GM23338 (cell line): Measurements from ENCODE around the gene DTNB.

Experiments used
- CREB1 ChIP-seq: fragments of 250-450 bp; sonication (Bioruptor Pico); IDR thresholded peaks from 2 replicates; pipeline ENCODE4 v1.5.0; 2020; ENCODE audit warnings: low read depth, mild to moderate bottlenecking, moderate library complexity
- CTCF ChIP-seq, 2 experiments: fragments of 200-600 bp in 1 of 2; sonication (generic) in 1 of 2; conservative IDR thresholded peaks; 2 replicates each; pipeline versions ENCODE4 v1.5.1 to v1.6.1; 2016 to 2017; ENCODE audit warnings: antibody characterized with exemption in 2 of 2, low read depth in 2 of 2, mild to moderate bottlenecking in 2 of 2, moderate library complexity in 1 of 2
- ETS1 ChIP-seq: IDR thresholded peaks from 2 replicates; pipeline ENCODE4 v1.6.1; 2016; ENCODE audit warnings: antibody characterized with exemption
- EZH2 ChIP-seq: fragments of 200-600 bp; sonication (generic); IDR thresholded peaks from one replicate; pipeline ENCODE4 v1.8.0; 2017; ENCODE audit warnings: antibody characterized with exemption, mild to moderate bottlenecking, low read depth; ENCODE audit not compliant: unreplicated experiment
- EZH2phosphoT487 ChIP-seq: fragments of 200-600 bp; sonication (generic); IDR thresholded peaks from one replicate; pipeline ENCODE4 v1.8.1; 2018; ENCODE audit warnings: antibody characterized with exemption; ENCODE audit not compliant: unreplicated experiment
- JUNB ChIP-seq: IDR thresholded peaks from one replicate; pipeline ENCODE4 v1.6.1; 2016; ENCODE audit warnings: antibody characterized with exemption; ENCODE audit not compliant: unreplicated experiment
- NANOG ChIP-seq: IDR thresholded peaks from 2 replicates; pipeline ENCODE4 v1.6.1; 2016; ENCODE audit warnings: antibody characterized with exemption, borderline replicate concordance
- POLR2AphosphoS5 ChIP-seq: IDR thresholded peaks from 2 replicates; pipeline ENCODE4 v1.6.1; 2016; ENCODE audit warnings: antibody characterized with exemption, low read depth
- REST ChIP-seq: IDR thresholded peaks from one replicate; pipeline ENCODE4 v1.6.1; 2018; ENCODE audit warnings: antibody characterized with exemption; ENCODE audit not compliant: unreplicated experiment
- STAT1 ChIP-seq: IDR thresholded peaks from one replicate; pipeline ENCODE4 v1.6.1; 2016; ENCODE audit warnings: antibody characterized with exemption; ENCODE audit not compliant: unreplicated experiment
- ZNF331 ChIP-seq: fragments of 250-450 bp; sonication (Bioruptor Pico); IDR thresholded peaks from 2 replicates; pipeline ENCODE4 v1.5.0; 2020; ENCODE audit warnings: low read depth, mild to moderate bottlenecking, moderate library complexity

GRCh38 chr2:25418944-25419677 lies 254.3 kb downstream of the DTNB start:
- TF ChIP-seq POLR2AphosphoS5 (no peak), EZH2phosphoT487 (no peak), CTCF (conservative IDR thresholded peaks at IDR 0.05; ENCODE audit: low read depth in 2 of 2) (no peak), EZH2 (no peak), STAT1 (no peak), CREB1 (no peak), REST (no peak), ZNF331 (no peak), JUNB (no peak), NANOG (no peak), ETS1 (no peak)
